HG03025 (cell line): ENCODE measurements around the gene CXorf49.
"Not testable (repeated sequence)": the region's sequence is repeated elsewhere in the genome, so short reads cannot be mapped to it uniquely, and the experiment has no call there.

Source experiments
- ATAC-seq: cut with Tn5 transposase; IDR thresholded peaks from one replicate; pipeline ENCODE4 v1.9.1; 2021; ENCODE audit warnings: mild to moderate bottlenecking, moderate library complexity; ENCODE audit not compliant: unreplicated experiment, low FRiP score

CXorf49 gene

GRCh38 chrX:71718185-71718584 lies at the start of gene CXorf49:
Gene CXorf49 (minus strand): TSS chrX:71718285. CDS start chrX:71718151, 134 bp downstream.
- ATAC-seq: not testable (repeated sequence)

GRCh38 chrX:71767134-71767533 lies 49.0 kb upstream of the CXorf49 start:
- ATAC-seq: not testable (repeated sequence)

DNA sequence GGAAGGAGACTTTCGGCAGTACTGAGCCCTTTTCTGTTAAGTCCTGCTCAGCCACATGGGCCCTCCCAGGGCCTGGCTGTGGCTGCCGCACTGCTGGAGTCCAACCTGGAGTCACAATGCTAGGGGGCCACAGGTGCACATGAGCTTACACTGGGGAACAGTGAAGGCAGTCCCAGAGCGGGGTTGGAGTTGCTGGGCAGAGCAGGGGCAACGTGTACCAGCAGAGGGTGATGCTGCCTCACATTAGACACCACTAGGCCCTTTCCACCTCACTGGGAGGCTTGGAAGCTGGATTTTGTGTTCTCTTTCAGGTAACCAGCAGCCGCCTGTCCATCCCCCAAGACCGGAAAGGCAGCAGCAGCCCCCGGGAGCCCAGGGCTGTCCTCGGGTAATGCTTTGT lies 47.5 kb upstream of the CXorf49 start:
- not testable (repeated sequence) for ATAC-seq

- ATAC-seq: not testable (repeated sequence)
Measured at GRCh38 chrX:71764832-71765231, 46.7 kb upstream of the CXorf49 start.

DNA sequence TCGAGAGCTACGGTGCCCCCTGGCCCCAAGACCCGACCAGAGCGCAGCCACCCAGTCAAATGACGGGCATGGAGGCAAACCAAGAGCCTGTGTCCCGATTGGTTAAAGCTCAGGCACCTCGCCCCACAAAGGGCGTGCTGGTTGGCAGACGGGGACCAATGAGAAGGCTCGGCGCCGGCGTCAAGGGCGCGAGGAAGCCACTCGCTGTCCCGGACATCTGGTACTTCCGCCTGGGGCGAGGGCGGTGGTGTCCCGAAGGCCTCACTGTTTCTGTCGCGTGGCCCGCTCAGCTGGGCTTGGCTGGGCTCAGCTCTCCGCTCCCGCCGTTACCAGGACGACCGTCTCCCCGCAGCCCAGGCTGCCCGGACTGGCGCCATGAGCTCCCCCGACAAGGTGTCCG lies 45.0 kb upstream of the CXorf49 start, which contains the start of gene CXorf49B:
CXorf49B (plus strand) TSS at position 301 of the 400 bp plus-strand sequence; CDS start at position 376, 75 bp downstream.
- ATAC-seq: not testable (repeated sequence)

GRCh38 chrX:71760688-71761281 lies 42.7 kb upstream of the CXorf49 start:
- ATAC-seq: not testable (repeated sequence)

- ATAC-seq: not testable (repeated sequence)
Measured at GRCh38 chrX:71720289-71720886, 2.3 kb upstream of the CXorf49 start.

DNA sequence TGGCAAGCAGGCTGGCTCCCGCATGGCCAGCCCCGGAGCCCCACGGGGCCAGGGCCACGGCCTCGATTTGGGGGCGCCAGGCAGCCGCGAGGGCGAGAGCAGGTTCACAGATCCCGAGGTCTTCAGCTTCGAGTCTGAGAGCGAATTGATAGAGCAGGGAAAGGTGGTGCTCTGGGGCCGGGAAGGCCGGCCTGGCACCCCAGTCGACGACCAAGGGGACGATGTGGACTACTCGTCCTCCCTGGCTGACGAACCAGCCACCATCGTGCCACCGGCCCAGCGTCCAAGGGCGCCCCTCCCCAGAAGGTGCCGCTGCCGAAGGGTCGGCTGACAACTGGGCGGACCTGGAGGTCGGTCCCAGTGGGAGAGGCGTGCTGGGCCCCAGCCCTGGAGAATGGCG lies 1.1 kb upstream of the CXorf49 start:
- not testable (repeated sequence) for ATAC-seq

DNA sequence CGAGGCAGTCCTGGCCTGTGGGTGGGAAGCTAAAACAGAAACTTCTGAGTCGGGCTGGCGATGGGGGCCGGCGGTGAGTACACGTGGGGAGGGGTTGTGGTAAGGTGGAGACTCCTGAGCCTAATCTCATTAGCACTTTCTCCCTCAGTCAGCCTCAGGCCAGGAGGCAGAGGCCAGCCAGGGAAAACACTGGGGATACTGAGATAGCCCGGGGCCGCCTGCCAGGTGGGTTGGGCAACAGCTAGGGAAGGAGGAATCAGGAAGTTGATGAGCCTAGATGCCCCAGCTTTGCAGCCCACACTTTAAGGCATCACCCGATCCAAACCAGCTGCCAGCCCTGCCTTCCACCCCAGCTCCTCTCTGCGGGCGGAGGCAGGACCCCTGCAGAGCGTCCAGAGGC lies 1.8 kb downstream of the CXorf49 start:
- ATAC-seq: not testable (repeated sequence)

DNA sequence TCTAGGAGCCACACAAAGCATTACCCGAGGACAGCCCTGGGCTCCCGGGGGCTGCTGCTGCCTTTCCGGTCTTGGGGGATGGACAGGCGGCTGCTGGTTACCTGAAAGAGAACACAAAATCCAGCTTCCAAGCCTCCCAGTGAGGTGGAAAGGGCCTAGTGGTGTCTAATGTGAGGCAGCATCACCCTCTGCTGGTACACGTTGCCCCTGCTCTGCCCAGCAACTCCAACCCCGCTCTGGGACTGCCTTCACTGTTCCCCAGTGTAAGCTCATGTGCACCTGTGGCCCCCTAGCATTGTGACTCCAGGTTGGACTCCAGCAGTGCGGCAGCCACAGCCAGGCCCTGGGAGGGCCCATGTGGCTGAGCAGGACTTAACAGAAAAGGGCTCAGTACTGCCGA lies 2.5 kb downstream of the CXorf49 start:
- ATAC-seq: not testable (repeated sequence)

DNA sequence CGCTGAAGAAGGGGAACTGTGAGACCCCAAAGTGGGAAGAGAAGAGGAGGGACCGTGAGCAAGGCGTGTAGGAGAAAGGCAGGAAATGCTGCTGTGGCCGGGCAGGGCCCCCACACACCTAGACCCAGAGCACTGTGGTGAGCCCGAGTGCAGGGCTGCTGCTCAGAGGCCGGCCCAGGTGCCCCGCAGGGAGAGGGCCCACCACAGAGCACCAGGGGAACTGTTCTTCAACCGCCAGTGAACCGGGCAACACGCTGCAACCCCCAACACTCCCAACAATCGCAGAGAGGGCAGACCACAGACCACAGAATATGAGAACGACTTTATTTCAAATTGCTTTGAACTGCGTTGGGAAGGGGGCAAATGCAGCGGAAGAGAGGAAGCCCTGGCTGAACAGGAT lies 4.0 kb downstream of the CXorf49 start:
- ATAC-seq: not testable (repeated sequence)

- ATAC-seq: not testable (repeated sequence)
Measured at GRCh38 chrX:71702853-71703252, 15.2 kb downstream of the CXorf49 start.

- not testable (repeated sequence) for ATAC-seq
Measured at GRCh38 chrX:71699023-71699344, 19.1 kb downstream of the CXorf49 start.

DNA sequence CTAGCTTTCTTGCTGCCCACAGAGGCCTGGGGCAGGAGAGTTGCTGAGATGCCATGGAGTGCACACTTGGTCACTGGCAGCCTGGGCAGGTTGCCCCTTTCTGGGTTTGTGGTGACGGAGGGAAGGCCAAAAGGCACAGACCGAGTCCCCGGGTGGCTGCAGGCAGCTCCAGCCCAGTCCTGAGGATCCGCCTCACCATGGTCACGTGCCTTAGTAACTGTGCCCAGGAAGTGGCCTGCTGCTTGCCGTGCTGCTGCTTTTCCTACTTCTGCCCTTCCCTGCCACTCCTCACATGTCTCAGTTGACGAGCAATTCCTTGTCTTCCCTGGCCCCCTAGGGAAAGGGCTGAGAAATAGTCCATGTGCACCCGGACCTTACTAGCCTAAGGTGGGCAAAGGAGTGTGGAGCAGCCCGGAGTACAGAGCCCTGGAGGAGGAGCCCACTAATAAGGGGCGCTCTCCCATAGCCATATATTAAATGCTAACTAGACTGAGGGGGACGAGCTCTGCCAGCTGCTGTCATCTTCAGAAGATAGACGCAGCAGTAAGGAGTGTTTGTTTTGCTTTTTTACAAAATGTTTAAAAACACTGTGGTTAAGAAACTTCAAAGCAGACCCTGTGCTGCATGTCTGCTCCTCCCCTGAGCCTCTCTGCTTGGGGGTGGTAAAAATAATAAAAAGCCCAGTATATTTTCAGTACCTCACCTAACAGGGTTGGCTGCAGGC lies 19.6 kb downstream of the CXorf49 start:
- not testable (repeated sequence) for ATAC-seq

- ATAC-seq: not testable (repeated sequence)
Measured at GRCh38 chrX:71697466-71698298, 20.4 kb downstream of the CXorf49 start.

- ATAC-seq: not testable (repeated sequence)
Measured at GRCh38 chrX:71696641-71697465, 21.2 kb downstream of the CXorf49 start.

- no peak for ATAC-seq
Measured at GRCh38 chrX:71679575-71680207, 38.4 kb downstream of the CXorf49 start.

GRCh38 chrX:71677195-71677594 lies 40.9 kb downstream of the CXorf49 start:
- not testable (repeated sequence) for ATAC-seq

GRCh38 chrX:71676068-71676795 lies 41.9 kb downstream of the CXorf49 start:
- ATAC-seq: not testable (repeated sequence)
